Nucleus accumbens (tissue), 56 donors: ENCODE measurements around the gene TUBA1A.
"Not testable (repeated sequence)": the region's sequence is repeated elsewhere in the genome, so short reads cannot be mapped to it uniquely, and the experiment has no call there.

Source experiments
- DNase-seq, 56 donors: peaks; one replicate each; lab custom pipeline; 2025; lab: John Stamatoyannopoulos, UW

Gene TUBA1A

GRCh38 chr12:49188916-49189367, at the start of gene TUBA1A:
TUBA1A (minus strand) TSS chr12:49189080; CDS start chr12:49188979, 101 bp downstream.
- DNase-seq, result peak; percentile 72 to 99 (median 97)

GRCh38 chr12:49236423-49236822, 47.5 kb upstream of the TUBA1A start:
- DNase-seq, result no peak

DNA sequence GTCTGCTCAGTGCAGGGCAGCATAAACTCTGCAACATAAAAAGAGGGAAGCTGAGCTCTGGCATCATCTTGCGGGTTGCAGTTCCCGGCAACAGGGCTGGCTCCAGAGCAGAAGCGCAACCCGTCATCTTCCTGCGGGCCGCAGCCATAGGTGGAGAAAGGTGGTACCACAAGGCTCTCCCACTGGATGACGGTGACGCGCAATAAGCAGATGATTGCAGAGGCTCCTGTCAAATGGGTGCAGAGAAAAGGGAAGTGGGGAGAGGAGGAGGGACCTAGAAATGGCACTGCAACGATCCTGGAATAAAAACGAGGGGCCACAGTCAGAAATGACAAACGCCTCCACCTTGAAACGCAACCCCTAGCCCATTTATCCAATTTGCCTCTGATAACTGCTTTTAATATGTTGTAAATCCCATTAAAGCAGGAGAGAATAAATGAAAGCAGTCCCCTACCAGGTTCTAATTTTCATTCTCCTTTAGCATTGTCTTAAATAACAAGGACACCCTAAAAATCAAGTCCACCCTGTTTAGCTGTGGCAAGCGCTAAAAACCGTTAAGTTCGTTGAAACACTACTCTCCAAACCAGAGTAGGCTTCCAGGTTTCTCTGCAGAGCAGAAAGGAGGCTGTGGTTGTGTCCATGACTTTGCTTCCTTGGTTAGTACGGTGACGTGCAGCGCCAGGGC, 45.1 kb upstream of the TUBA1A start:
- DNase-seq, result peak in 51 of 56 donors; percentile 28 to 91 (median 73)

DNA sequence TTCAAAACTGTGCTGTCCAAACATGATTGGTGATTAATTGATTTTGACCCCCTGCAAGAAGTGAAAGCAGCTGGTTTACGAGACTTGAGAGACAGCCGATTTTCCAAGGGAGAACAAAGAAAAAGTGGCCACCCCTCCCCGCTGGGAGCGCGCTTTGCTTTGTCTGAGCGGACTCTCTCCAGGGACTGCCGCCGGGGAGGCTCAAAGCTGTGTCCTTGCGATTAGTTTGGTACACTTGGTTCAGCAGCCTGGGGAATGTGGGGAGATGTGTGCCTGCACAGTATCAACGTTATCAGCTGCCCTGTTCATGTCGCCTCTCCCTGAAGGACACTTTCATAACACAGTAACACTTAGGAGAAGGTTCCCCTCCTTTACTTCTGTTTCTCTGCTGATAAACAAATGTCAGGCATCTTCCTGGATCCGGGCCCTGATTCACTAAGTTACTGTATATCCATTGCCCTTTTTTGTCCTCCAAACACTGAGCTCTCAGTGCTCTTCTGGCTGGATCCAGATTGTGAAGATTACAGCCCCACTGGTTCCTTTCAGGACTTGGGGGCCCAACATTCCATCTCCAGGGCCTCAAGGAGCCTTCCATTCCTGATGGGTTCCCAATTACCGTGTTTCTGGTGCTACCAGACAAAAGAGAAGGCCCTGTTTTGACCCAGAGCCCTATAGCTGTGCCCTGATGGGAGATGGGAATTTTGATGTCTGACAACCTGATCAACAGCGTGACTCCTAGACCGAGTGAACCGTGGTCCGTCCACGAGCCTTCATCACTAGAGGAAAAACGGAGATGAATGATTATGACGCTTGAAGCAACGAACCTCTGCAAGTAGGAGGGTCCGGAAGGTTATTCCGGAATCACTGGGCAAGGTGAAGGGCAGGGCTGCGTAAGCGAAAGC, 44.3 kb upstream of the TUBA1A start:
- peak in 52 of 56 donors; percentile 12 to 86 (median 65) for DNase-seq

DNA sequence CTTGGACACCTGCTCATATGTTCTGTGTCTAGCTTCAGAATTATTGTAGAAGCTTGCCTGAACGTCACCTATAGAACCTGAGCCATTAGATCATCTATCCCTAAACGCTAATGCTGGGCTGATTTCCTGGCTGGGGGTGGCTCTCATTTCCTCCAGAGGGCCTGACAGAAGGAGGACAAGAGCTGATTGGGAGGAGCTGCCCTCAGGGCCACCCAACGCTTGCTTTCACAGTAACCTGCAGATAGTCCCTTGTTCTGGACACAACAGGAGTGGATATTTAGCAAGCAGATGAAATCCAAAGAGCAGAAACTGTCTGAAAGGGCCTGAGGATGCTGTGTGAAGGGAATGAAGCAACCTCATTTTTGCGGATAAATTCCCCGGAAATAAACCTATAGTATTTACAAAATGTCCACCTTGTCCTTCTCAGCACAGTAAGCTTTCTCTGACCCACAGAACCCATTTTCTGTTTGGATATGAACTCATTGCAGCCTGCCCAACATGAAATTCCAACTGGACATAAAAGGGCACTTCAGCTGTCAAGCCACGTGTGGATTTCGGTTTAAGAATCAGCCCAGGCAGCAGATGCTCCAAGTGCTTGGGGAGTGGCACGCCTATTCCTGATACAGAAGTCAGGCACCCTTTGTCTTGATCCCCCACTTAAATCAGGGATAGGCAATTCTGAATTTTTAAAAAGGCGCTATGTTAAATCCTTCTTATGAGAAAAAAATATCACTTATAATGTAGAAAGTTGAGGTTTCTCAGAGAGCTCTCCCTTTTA, 43.2 kb upstream of the TUBA1A start:
- peak in 7 of 56 donors; percentile 6 to 14 (median 11) for DNase-seq

DNA sequence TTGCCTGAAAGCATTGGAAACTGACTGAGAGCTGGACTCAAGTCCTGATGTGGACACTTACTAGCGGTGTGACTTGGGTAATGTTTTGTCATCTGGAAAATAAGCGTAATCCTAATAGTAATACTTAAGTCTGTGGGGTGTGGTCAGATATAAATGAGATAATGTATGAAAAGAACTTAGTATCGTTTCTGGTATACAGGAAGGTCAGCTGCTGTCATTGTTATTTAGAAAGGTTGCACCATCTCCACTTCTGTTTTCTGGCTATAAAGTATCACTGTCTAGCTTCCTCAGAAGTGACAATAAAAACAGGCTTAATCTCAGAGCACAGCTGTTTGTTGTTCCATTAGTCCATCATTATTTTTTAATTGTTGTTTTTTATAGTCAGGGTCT, 41.9 kb upstream of the TUBA1A start:
- no peak for DNase-seq

GRCh38 chr12:49230176-49230804, 41.4 kb upstream of the TUBA1A start:
- DNase-seq, result no peak

GRCh38 chr12:49228653-49229052, 39.8 kb upstream of the TUBA1A start:
- no peak for DNase-seq

- DNase-seq, result peak in 4 of 56 donors; percentile 3 to 27 (median 22)
These were observed 38.8 kb upstream of the TUBA1A start for GRCh38 chr12:49227713-49228112.

DNA sequence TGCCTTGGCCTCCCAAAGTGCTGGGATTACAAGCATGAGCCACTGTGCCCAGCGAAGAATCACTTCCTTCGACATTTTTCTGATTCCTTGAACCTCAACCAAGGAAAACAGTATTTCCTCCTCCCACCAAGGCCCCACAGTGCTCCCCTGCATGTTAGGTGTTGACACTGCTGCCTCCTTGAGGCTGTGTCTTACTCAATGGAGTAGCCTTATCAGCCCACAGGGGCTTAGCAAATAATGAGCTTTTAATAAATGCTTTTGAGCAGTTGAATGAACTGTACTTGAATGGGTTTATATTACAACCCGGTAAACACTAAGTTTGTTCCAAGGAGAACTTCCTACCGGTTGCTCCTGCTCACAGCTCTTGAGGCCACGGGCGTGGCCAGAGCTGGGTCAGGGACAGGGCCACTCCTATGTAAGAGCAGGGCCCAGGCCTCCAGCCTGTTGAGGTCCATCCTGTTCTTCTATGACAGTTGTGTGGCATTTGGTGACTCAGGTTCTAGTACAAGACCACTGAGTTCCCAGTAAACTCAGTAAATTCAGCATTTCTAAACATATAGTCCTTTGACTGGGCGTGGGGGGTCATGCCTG, 36.8 kb upstream of the TUBA1A start:
- DNase-seq, result no peak

- DNase-seq, result no peak
These were observed 34.9 kb upstream of the TUBA1A start for GRCh38 chr12:49223590-49224369.

GRCh38 chr12:49223122-49223521, 34.2 kb upstream of the TUBA1A start:
- DNase-seq, result no peak

GRCh38 chr12:49220972-49221371, 32.1 kb upstream of the TUBA1A start:
- DNase-seq, result no peak

GRCh38 chr12:49219417-49220026, 30.6 kb upstream of the TUBA1A start:
- DNase-seq, result no peak

- no peak for DNase-seq
These were observed 23.7 kb upstream of the TUBA1A start for GRCh38 chr12:49212572-49212971.

GRCh38 chr12:49210703-49211102, 21.8 kb upstream of the TUBA1A start:
- DNase-seq, result not testable (repeated sequence)

GRCh38 chr12:49208676-49209075, 19.8 kb upstream of the TUBA1A start:
- no peak for DNase-seq

DNA sequence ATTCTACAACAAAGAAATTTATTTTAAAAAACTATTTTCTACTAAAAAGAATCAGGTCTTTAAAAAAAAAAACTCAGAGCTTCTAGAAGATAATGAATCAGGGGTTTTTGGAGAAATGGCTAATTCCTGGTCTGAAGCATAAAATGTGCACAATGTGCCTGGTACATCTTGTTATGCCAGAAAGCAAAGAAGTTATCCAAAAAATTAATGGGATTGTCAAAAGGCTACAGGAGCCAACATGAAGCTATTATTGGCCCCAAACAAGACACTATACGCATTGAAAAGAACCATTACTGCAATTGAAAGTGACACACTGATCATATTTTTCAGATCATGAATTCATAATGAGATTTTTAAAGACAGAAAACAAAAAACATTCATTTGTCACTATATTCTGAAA, 19.3 kb upstream of the TUBA1A start:
- DNase-seq, result no peak

- DNase-seq, result no peak
These were observed 17.5 kb upstream of the TUBA1A start for GRCh38 chr12:49206389-49206788.
